ENCODE data around the gene PIK3C2B. TPM values are rescaled to one million over a fixed set of nuclear protein-coding genes. Genes with fewer than 3 reads are reported as not detected.

PIK3C2B gene
- total RNA-seq, 1 experiment from 2014 or later: 52.4 TPM

GRCh38 chr1:204498981-204499380 is 4.4 kb upstream of the PIK3C2B start:
- Histone ChIP-seq H3K27me3 (ENCODE audit: insufficient read depth, low read depth) (no peaks in the 10 kb centered on the region), H3K4me3 (no peak overlapping the region), H3K27ac (no peak overlapping the region), H3K36me3 (ENCODE audit: low read depth) (no peaks in the 10 kb centered on the region), H3K9me3 (ENCODE audit: insufficient read depth, low read depth) (no peaks in the 10 kb centered on the region), H3K9me2 (ENCODE audit: insufficient read depth) (no peaks in the 10 kb centered on the region), H3K4me2 (no peak overlapping the region), H4K20me1 (ENCODE audit: insufficient read depth) (no peaks in the 10 kb centered on the region), H2AFZ (no peak overlapping the region), H3F3A (ENCODE audit: insufficient read depth, low read depth) (peaks cover 22% of the 10 kb centered on the region), H3K4me1 (replicated peaks; ENCODE audit: insufficient read depth) (peaks cover 27% of the 10 kb centered on the region), H3K79me2 (ENCODE audit: low read depth) (peaks cover 5% of the 10 kb centered on the region; the same call in 1 of the 2 replicates)
- CTCF ChIA-PET: no interaction called here
- DNase-seq: no peak
- TF ChIP-seq EZH2 (IDR thresholded peaks at IDR 0.05; ENCODE audit: low read depth): no peak
- BruUV-seq (replicated peaks): no TSS peak
- POLR2A ChIA-PET (ENCODE audit: unreplicated experiment): no interaction called here
- intact Hi-C loops (cut with micrococcal nuclease; ENCODE audit: unreplicated experiment): loop anchor here (10.0 kb wide), 1 partner anchor 424 kb away; the partner anchor contains the start of gene SOX13

- Histone ChIP-seq H3F3A (ENCODE audit: insufficient read depth, low read depth) (peaks cover 33% of the 10 kb centered on the region), H3K27me3 (ENCODE audit: insufficient read depth, low read depth) (no peaks in the 10 kb centered on the region), H3K36me3 (ENCODE audit: low read depth) (no peaks in the 10 kb centered on the region), H3K4me1 (replicated peaks; ENCODE audit: insufficient read depth) (peaks cover 29% of the 10 kb centered on the region), H3K4me3 (peak overlapping the region; percentile 94), H3K27ac (peak overlapping the region; percentile 92; the same call in 1 of the 2 replicates), H3K4me2 (peak overlapping the region; percentile 96), H2AFZ (peak overlapping the region; percentile 93; the same call in 1 of the 2 replicates), H3K9me3 (ENCODE audit: insufficient read depth, low read depth) (no peaks in the 10 kb centered on the region), H3K79me2 (ENCODE audit: low read depth) (peaks cover 36% of the 10 kb centered on the region), H4K20me1 (ENCODE audit: insufficient read depth) (peaks cover 6% of the 10 kb centered on the region; the same call in 1 of the 2 replicates), H3K9me2 (ENCODE audit: insufficient read depth) (no peaks in the 10 kb centered on the region)
- intact Hi-C loops (cut with micrococcal nuclease; ENCODE audit: unreplicated experiment): loop anchor here (2.0 to 10.0 kb wide), 4 partner anchors 17 to 421 kb away; partner anchors contain the start of genes PPP1R15B and SOX13
- CTCF ChIA-PET: interaction anchor here (0.6 to 3.1 kb wide), 3 partner anchors 48 to 97 kb away, joined by 4 to 10 read pairs (median 4); no protein-coding TSS in a partner anchor
- no TSS peak for BruUV-seq (replicated peaks)
- POLR2A ChIA-PET (ENCODE audit: unreplicated experiment): no interaction called here
- no peak for DNase-seq
- no peak for TF ChIP-seq EZH2 (IDR thresholded peaks at IDR 0.05; ENCODE audit: low read depth)
- no peak for TF ChIP-seq CTCF (conservative IDR thresholded peaks at IDR 0.05)
Measured at GRCh38 chr1:204495777-204496176, 1.2 kb upstream of the PIK3C2B start.

- H3F3A ChIP-seq (ENCODE audit: insufficient read depth, low read depth): peaks cover 33% of the 10 kb centered on the region
- H3K4me2 ChIP-seq: peak overlapping the region; percentile 96
- no peaks in the 10 kb centered on the region for H3K9me2 ChIP-seq (ENCODE audit: insufficient read depth)
- peak overlapping the region; percentile 92 for H3K27ac ChIP-seq
- no peak for DNase-seq
- intact Hi-C loops (cut with micrococcal nuclease; ENCODE audit: unreplicated experiment): loop anchor here (2.0 to 10.0 kb wide), 4 partner anchors 16 to 420 kb away; partner anchors contain the start of genes PPP1R15B and SOX13
- H3K27me3 ChIP-seq (ENCODE audit: insufficient read depth, low read depth): no peaks in the 10 kb centered on the region
- peak overlapping the region; percentile 93 for H2AFZ ChIP-seq
- peaks cover 6% of the 10 kb centered on the region; the same call in 1 of the 2 replicates for H4K20me1 ChIP-seq (ENCODE audit: insufficient read depth)
- H3K79me2 ChIP-seq (ENCODE audit: low read depth): peaks cover 42% of the 10 kb centered on the region
- peaks cover 3% of the 10 kb centered on the region; the same call in 1 of the 2 replicates for H3K36me3 ChIP-seq (ENCODE audit: low read depth)
- peak overlapping the region; percentile 94 for H3K4me3 ChIP-seq
- TF ChIP-seq EZH2 (IDR thresholded peaks at IDR 0.05; ENCODE audit: low read depth) (no peak), CTCF (conservative IDR thresholded peaks at IDR 0.05) (no peak)
- BruUV-seq (replicated peaks): TSS peak; percentile 86
- ChIA-PET POLR2A (ENCODE audit: unreplicated experiment) (interaction anchor here (0.7 to 2.6 kb wide), 2 partner anchors 45 to 77 kb away, joined by 16 to 25 read pairs; no protein-coding TSS in a partner anchor), CTCF (interaction anchor here (0.6 to 3.6 kb wide), 7 partner anchors 45 to 597 kb away, joined by 3 to 27 read pairs (median 5); no protein-coding TSS in a partner anchor)
- peaks cover 34% of the 10 kb centered on the region for H3K4me1 ChIP-seq (replicated peaks; ENCODE audit: insufficient read depth)
- H3K9me3 ChIP-seq (ENCODE audit: insufficient read depth, low read depth): no peaks in the 10 kb centered on the region
Measured at GRCh38 chr1:204495078-204495753, 611 bp upstream of the PIK3C2B start.

All from PC-9 (cell line).